ENCODE results near the gene ST6GAL1. TPM values are rescaled to one million over a fixed set of nuclear protein-coding genes. Genes with fewer than 3 reads are reported as not detected.

Gene ST6GAL1
- total RNA-seq, 4 donors from 2014 or later, result 74.8 to 189 (median 113) TPM

GRCh38 chr3:187084580-187084979, 154.3 kb downstream of the ST6GAL1 start:
- Histone ChIP-seq H3K36me3 (no peaks in the 10 kb centered on the region), H3K4me1 (no peaks in the 10 kb centered on the region), H3K9me3 (no peaks in the 10 kb centered on the region), H3K4me3 (replicated peaks in 1 of 3) (no peak overlapping the region), H3K27me3 (no peaks in the 10 kb centered on the region), H3K27ac (no peak overlapping the region)
- no peak for DNase-seq
- intact Hi-C loops (cut with DNase I), result no loop called here
- WGBS, 2 donors, result 73 to 75% methylated on average over 2 of the region's 2 CpGs
- no peak for TF ChIP-seq CTCF (IDR thresholded peaks at IDR 0.05)
- TF ChIP-seq POLR2A (IDR thresholded peaks at IDR 0.05), result no peak

GRCh38 chr3:187085021-187085666, 154.8 kb downstream of the ST6GAL1 start:
- WGBS, 2 donors, result 75 to 78% methylated on average over 5 of the region's 5 CpGs

DNA sequence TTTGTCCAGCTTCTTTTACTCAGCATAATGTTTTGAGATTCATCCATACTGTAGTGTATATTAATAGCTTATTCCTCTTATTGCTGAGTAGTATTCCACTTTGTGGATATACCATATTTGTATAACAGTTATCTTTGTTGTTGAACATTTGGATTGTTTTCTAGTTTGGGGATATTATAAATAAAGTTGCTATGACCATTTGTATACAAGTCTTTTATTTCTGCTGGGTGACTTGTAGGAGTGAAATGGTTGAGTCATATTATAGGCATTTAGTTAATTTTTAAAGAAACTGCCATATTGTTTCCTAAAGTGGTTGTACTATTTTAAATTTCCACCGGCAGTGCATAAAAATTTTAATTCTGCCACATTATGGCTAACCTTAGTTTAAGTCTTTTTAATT, 155.6 kb downstream of the ST6GAL1 start:
- no peaks in the 10 kb centered on the region for H3K36me3 ChIP-seq
- no peak for TF ChIP-seq CTCF (IDR thresholded peaks at IDR 0.05)
- TF ChIP-seq POLR2A (IDR thresholded peaks at IDR 0.05), result no peak
- intact Hi-C loops (cut with DNase I), result no loop called here
- H3K27ac ChIP-seq, result no peak overlapping the region
- no peak for DNase-seq
- H3K9me3 ChIP-seq, result no peaks in the 10 kb centered on the region
- no peaks in the 10 kb centered on the region for H3K4me1 ChIP-seq
- WGBS, 2 donors, result 96 to 99% methylated on average over 1 of the region's 1 CpG
- no peak overlapping the region for H3K4me3 ChIP-seq (replicated peaks in 1 of 3)
- no peaks in the 10 kb centered on the region for H3K27me3 ChIP-seq

More at GRCh38 chr3:187085021-187085666, 154.8 kb downstream of the ST6GAL1 start:
- Histone ChIP-seq H3K27ac (no peak overlapping the region), H3K36me3 (no peaks in the 10 kb centered on the region), H3K4me1 (no peaks in the 10 kb centered on the region), H3K9me3 (no peaks in the 10 kb centered on the region), H3K27me3 (no peaks in the 10 kb centered on the region), H3K4me3 (replicated peaks in 1 of 3) (no peak overlapping the region)
- TF ChIP-seq POLR2A (IDR thresholded peaks at IDR 0.05), result no peak
- no peak for TF ChIP-seq CTCF (IDR thresholded peaks at IDR 0.05)
- no peak for DNase-seq
- intact Hi-C loops (cut with DNase I), result no loop called here

DNA sequence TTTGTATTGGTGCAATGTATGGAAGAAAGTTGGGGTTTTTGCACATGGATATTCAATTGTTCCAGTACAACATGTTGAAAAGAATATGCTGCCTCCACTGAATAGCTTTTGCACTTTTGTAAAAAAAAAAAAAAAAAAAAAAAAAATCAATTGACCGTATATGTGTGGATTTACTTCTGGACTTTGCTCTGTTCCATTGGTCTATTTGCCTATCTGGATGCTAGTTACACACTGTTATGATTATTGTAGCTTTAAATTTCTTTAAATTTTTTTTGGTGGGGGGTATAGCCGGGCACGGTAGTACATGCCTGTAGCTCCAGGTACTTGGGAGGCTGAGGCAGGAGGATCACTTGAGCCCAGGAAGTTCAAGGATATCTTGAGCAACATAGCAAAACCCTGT, 156.5 kb downstream of the ST6GAL1 start:
- no peaks in the 10 kb centered on the region for H3K9me3 ChIP-seq
- 95 to 97% methylated on average over 3 of the region's 3 CpGs for WGBS, 2 donors
- intact Hi-C loops (cut with DNase I), result no loop called here
- H3K27ac ChIP-seq, result no peak overlapping the region
- no peak overlapping the region for H3K4me3 ChIP-seq (replicated peaks in 1 of 3)
- DNase-seq, result no peak
- no peak for TF ChIP-seq POLR2A (IDR thresholded peaks at IDR 0.05)
- TF ChIP-seq CTCF (IDR thresholded peaks at IDR 0.05), result no peak
- H3K27me3 ChIP-seq, result no peaks in the 10 kb centered on the region
- no peaks in the 10 kb centered on the region for H3K4me1 ChIP-seq
- H3K36me3 ChIP-seq, result no peaks in the 10 kb centered on the region

- Histone ChIP-seq H3K36me3 (no peaks in the 10 kb centered on the region), H3K9me3 (no peaks in the 10 kb centered on the region), H3K4me1 (no peaks in the 10 kb centered on the region), H3K4me3 (replicated peaks in 1 of 3) (no peak overlapping the region), H3K27me3 (no peaks in the 10 kb centered on the region), H3K27ac (no peak overlapping the region)
- 73 to 92% methylated on average over 1 of the region's 1 CpG for whole genome bisulfite sequencing, 2 donors
- intact Hi-C loops (cut with DNase I), result no loop called here
- DNase-seq, result no peak
- no peak for TF ChIP-seq CTCF (IDR thresholded peaks at IDR 0.05)
- TF ChIP-seq POLR2A (IDR thresholded peaks at IDR 0.05), result no peak
These were observed 158.4 kb downstream of the ST6GAL1 start for GRCh38 chr3:187088701-187089100.
